Measurements from ENCODE around the gene PNISR. TPM values are rescaled to one million over a fixed set of nuclear protein-coding genes. Genes with fewer than 3 reads are reported as not detected.

The PNISR gene
- 51.4 and 63.4 TPM in 2 replicates for total RNA-seq

GRCh38 chr6:99424761-99425646 is at the start of gene PNISR:
TSS of gene PNISR (minus strand) at chr6:99425308. CDS start at chr6:99414659, 10,649 bp downstream.

GRCh38 chr6:99393698-99394531 is 31.2 kb downstream of the PNISR start, which contains the start of gene COQ3:
TSS of gene COQ3 (minus strand) at chr6:99394195. CDS start at chr6:99394179, 16 bp downstream.

GRCh38 chr6:99349171-99350141 is 75.7 kb downstream of the PNISR start, which contains the start of gene FAXC:
TSS of gene FAXC (minus strand) at chr6:99349674. CDS start at chr6:99349372, 302 bp downstream.

Other genes starting within 250 kb of the PNISR start
- gene FAXC, start 75.6 kb downstream of the PNISR start, total RNA-seq, result under 0.01 and 0.25 TPM in 2 replicates
- 4.9 and 5.2 TPM in 2 replicates for gene COQ3, start 31.1 kb downstream of the PNISR start, total RNA-seq
- 10.4 and 13.2 TPM in 2 replicates for gene USP45, start 90.1 kb upstream of the PNISR start, total RNA-seq
- gene CCNC, start 143.4 kb upstream of the PNISR start, total RNA-seq, result 51.7 and 51.8 TPM in 2 replicates
- gene PRDM13, start 181.5 kb upstream of the PNISR start, total RNA-seq, result not detected in 2 replicates